HEK293 (cell line): ENCODE results near the gene GRB10.

Experiments used
- CTCF ChIA-PET: fragments of 350-600 bp; formaldehyde crosslinking; extraction: SDS; loops from one replicate; lab custom pipeline; 2021; ENCODE audit warnings: antibody characterized with exemption; lab: Yijun Ruan, JAX
- POLR2A ChIA-PET: fragments of 300-600 bp; formaldehyde crosslinking; extraction: SDS; loops from one replicate; lab custom pipeline; 2020; ENCODE audit warnings: antibody characterized with exemption, inconsistent platforms; lab: Yijun Ruan, JAX
- H3K27ac ChIP-seq: fragments of 200-500 bp; sonication (Bioruptor generic); 2 replicates; pipeline ENCODE4 v1.5.1; 2014; ENCODE audit warnings: low read depth, low read length, control low read depth, inconsistent platforms; ENCODE audit errors: extremely low read depth
- H3K36me3 ChIP-seq, 2 experiments: fragments of 200-500 bp in 1 of 2; sonication (Bioruptor generic) in 1 of 2; 1 replicate in 1 of 2; 2 replicates in 1 of 2; pipeline ENCODE4 v1.5.1; 2014 to 2017; ENCODE audit warnings: inconsistent platforms in 2 of 2, low read length in 2 of 2; ENCODE audit not compliant: control insufficient read depth in 2 of 2, insufficient read depth in 1 of 2
- H3K4me1 ChIP-seq: fragments of 200-500 bp; sonication (Bioruptor generic); 2 replicates; pipeline ENCODE4 v1.5.1; 2014; ENCODE audit warnings: mild to moderate bottlenecking, low read length, inconsistent platforms; ENCODE audit not compliant: control insufficient read depth, insufficient read depth
- H3K4me3 ChIP-seq: 2 replicates; pipeline ENCODE4 v1.5.1; 2011; ENCODE audit warnings: low read depth, mild to moderate bottlenecking, control low read depth, low read length, moderate library complexity
- H3K9me3 ChIP-seq: fragments of 200-500 bp; sonication (Bioruptor generic); 2 replicates; pipeline ENCODE4 v1.5.1; 2014; ENCODE audit warnings: low read depth, low read length, inconsistent platforms; ENCODE audit not compliant: control insufficient read depth, insufficient read depth
- HOXA7 ChIP-seq: sonication (generic); formaldehyde crosslinking; IDR thresholded peaks from 2 replicates; pipeline ENCODE4 v1.8.1; 2022; ENCODE audit warnings: missing genetic modification reagents, borderline replicate concordance
- KLF8 ChIP-seq: fragments of 450-650 bp; formaldehyde crosslinking; IDR thresholded peaks from 2 replicates; pipeline ENCODE4 v1.5.1; 2016; ENCODE audit warnings: missing biosample characterization, missing genetic modification characterization
- MYNN ChIP-seq: fragments of 450-650 bp; formaldehyde crosslinking; IDR thresholded peaks from 2 replicates; pipeline ENCODE4 v1.5.1; 2016; ENCODE audit warnings: missing biosample characterization, missing genetic modification characterization, borderline replicate concordance
- SETDB1 ChIP-seq: IDR thresholded peaks from one replicate; pipeline ENCODE4 v1.6.1; 2017; ENCODE audit warnings: mild to moderate bottlenecking, low read length, moderate library complexity, mixed read lengths; ENCODE audit not compliant: insufficient read length
- ZFP37 ChIP-seq: fragments of 450-650 bp; formaldehyde crosslinking; IDR thresholded peaks from 2 replicates; pipeline ENCODE4 v1.5.1; 2016; ENCODE audit warnings: missing biosample characterization, missing genetic modification characterization
- ZNF10 ChIP-seq: fragments of 450-650 bp; formaldehyde crosslinking; IDR thresholded peaks from 2 replicates; pipeline ENCODE4 v1.5.1; 2017; ENCODE audit warnings: missing biosample characterization, missing genetic modification characterization
- ZNF169 ChIP-seq: fragments of 450-650 bp; formaldehyde crosslinking; IDR thresholded peaks from 2 replicates; pipeline ENCODE4 v1.5.1; 2016; ENCODE audit warnings: missing biosample characterization, missing genetic modification characterization
- ZNF18 ChIP-seq: fragments of 450-650 bp; formaldehyde crosslinking; IDR thresholded peaks from 2 replicates; pipeline ENCODE4 v1.5.1; 2016; ENCODE audit warnings: missing biosample characterization, missing genetic modification characterization
- ZNF211 ChIP-seq: fragments of 450-650 bp; formaldehyde crosslinking; IDR thresholded peaks from 2 replicates; pipeline ENCODE4 v1.5.1; 2016; ENCODE audit warnings: low read depth, missing biosample characterization, missing genetic modification characterization
- ZNF311 ChIP-seq: fragments of 450-650 bp; formaldehyde crosslinking; IDR thresholded peaks from 2 replicates; pipeline ENCODE4 v1.5.1; 2017; ENCODE audit warnings: missing biosample characterization, missing genetic modification characterization, borderline replicate concordance
- ZNF324 ChIP-seq: fragments of 450-650 bp; formaldehyde crosslinking; IDR thresholded peaks from 2 replicates; pipeline ENCODE4 v1.5.1; 2016; ENCODE audit warnings: missing biosample characterization, missing genetic modification characterization
- ZNF335 ChIP-seq: fragments of 450-650 bp; formaldehyde crosslinking; conservative IDR thresholded peaks from 2 replicates; pipeline ENCODE4 v1.5.1; 2016; ENCODE audit warnings: missing biosample characterization, missing genetic modification characterization
- ZNF354C ChIP-seq: fragments of 450-650 bp; formaldehyde crosslinking; IDR thresholded peaks from 2 replicates; pipeline ENCODE4 v1.5.1; 2016; ENCODE audit warnings: missing biosample characterization, missing genetic modification characterization, low read depth, borderline replicate concordance
- ZNF37A ChIP-seq: fragments of 450-650 bp; IDR thresholded peaks from 2 replicates; pipeline ENCODE4 v1.5.1; 2018; ENCODE audit warnings: missing biosample characterization, missing genetic modification characterization
- ZNF416 ChIP-seq: fragments of 450-650 bp; formaldehyde crosslinking; IDR thresholded peaks from 2 replicates; pipeline ENCODE4 v1.5.1; 2016; ENCODE audit warnings: missing biosample characterization, missing genetic modification characterization
- ZNF610 ChIP-seq: fragments of 450-650 bp; formaldehyde crosslinking; IDR thresholded peaks from 2 replicates; pipeline ENCODE4 v1.5.1; 2016; ENCODE audit warnings: missing biosample characterization, missing genetic modification characterization, borderline replicate concordance
- ZNF639 ChIP-seq: fragments of 450-650 bp; formaldehyde crosslinking; IDR thresholded peaks from 2 replicates; pipeline ENCODE4 v1.5.1; 2016; ENCODE audit warnings: missing biosample characterization, missing genetic modification characterization
- ZNF747 ChIP-seq: fragments of 450-650 bp; formaldehyde crosslinking; IDR thresholded peaks from 2 replicates; pipeline ENCODE4 v1.5.1; 2016; ENCODE audit warnings: missing biosample characterization, missing genetic modification characterization
- ZNF843 ChIP-seq: fragments of 450-650 bp; formaldehyde crosslinking; IDR thresholded peaks from 2 replicates; pipeline ENCODE4 v1.5.1; 2016; ENCODE audit warnings: missing biosample characterization, missing genetic modification characterization
- TF ChIP-seq, protein P1 (sequence below): fragments of 450-650 bp; formaldehyde crosslinking; IDR thresholded peaks from 2 replicates; pipeline ENCODE4 v1.5.1; 2016; ENCODE audit warnings: missing biosample characterization, missing genetic modification characterization
- TF ChIP-seq, protein P2 (sequence below): fragments of 450-650 bp; IDR thresholded peaks from 2 replicates; pipeline ENCODE4 v1.5.1; 2018; ENCODE audit warnings: missing biosample characterization, mild to moderate bottlenecking, missing genetic modification characterization

Gene GRB10

GRCh38 chr7:50612704-50613103 lies 170.0 kb downstream of the GRB10 start:
- POLR2A ChIA-PET, result no interaction called here

DNA sequence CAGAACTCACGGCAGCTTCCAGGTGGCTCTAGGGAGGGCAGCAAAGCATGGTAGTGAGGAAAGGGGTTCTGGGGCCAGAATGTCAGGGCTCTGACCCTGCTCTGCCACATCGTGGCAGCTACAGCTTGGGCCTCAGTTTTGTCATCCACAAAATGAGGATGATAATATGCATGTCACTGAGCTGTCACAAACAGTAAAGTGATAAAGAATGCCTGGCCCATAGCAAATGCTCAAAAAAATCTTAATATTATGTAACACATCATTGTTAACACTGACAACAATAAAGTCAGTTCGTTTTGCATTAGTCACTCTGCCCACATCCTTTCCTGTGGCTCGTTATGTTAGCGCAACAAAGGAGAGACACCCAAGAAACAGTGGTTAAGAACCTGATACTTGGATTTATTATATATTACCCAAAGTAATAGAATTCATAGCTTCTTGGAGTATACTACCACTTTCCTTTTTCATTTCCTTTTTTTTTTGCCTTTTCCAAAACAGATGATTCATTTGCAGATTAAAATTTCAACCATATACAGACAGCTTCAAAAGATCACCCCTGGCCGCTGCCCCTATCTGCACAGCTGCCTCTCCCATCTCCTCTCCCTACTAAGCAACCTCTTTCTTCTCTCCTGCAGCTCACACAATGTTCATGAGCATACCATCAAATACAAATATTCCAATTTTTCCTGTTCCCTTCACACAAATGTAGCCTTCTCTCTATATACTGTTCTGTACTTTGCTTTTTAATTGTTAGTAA lies 172.0 kb downstream of the GRB10 start:
- CTCF ChIA-PET, result no interaction called here
- no peak overlapping the region for H3K27ac ChIP-seq
- TF ChIP-seq ZNF416 (tag by site-specific recombination) (no peak), SETDB1 (no peak), ZNF747 (no peak), ZNF211 (tag by site-specific recombination) (no peak), ZNF18 (tag by site-specific recombination) (no peak), ZNF335 (no peak), ZFP37 (tag by site-specific recombination) (no peak), ZNF639 (no peak), ZNF37A (no peak), ZNF10 (tag by site-specific recombination) (no peak), ZNF354C (no peak), ZNF324 (tag by site-specific recombination) (no peak), ZNF843 (tag by site-specific recombination) (no peak), ZNF610 (tag by site-specific recombination) (no peak), MYNN (tag by site-specific recombination) (no peak), HOXA7 (CRISPR knock-in tag) (no peak), ZNF311 (tag by site-specific recombination) (no peak)
- TF ChIP-seq, protein P1, sequence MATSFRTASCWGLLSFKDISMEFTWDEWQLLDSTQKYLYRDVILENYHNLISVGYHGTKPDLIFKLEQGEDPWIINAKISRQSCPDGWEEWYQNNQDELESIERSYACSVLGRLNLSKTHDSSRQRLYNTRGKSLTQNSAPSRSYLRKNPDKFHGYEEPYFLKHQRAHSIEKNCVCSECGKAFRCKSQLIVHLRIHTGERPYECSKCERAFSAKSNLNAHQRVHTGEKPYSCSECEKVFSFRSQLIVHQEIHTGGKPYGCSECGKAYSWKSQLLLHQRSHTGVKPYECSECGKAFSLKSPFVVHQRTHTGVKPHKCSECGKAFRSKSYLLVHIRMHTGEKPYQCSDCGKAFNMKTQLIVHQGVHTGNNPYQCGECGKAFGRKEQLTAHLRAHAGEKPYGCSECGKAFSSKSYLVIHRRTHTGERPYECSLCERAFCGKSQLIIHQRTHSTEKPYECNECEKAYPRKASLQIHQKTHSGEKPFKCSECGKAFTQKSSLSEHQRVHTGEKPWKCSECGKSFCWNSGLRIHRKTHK (tag by site-specific recombination), result no peak
- TF ChIP-seq, protein P2, sequence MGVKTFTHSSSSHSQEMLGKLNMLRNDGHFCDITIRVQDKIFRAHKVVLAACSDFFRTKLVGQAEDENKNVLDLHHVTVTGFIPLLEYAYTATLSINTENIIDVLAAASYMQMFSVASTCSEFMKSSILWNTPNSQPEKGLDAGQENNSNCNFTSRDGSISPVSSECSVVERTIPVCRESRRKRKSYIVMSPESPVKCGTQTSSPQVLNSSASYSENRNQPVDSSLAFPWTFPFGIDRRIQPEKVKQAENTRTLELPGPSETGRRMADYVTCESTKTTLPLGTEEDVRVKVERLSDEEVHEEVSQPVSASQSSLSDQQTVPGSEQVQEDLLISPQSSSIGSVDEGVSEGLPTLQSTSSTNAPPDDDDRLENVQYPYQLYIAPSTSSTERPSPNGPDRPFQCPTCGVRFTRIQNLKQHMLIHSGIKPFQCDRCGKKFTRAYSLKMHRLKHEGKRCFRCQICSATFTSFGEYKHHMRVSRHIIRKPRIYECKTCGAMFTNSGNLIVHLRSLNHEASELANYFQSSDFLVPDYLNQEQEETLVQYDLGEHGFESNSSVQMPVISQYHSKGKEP, result no peak
- H3K4me3 ChIP-seq, result no peak overlapping the region
- H3K4me1 ChIP-seq, result no peaks in the 10 kb centered on the region
- H3K36me3 ChIP-seq, result peaks cover 4 to 67% of the 10 kb centered on the region in 2 experiments; a peak in 2 of 3 replicates
- H3K9me3 ChIP-seq, result no peaks in the 10 kb centered on the region
- POLR2A ChIA-PET, result no interaction called here

More at GRCh38 chr7:50612704-50613103, 170.0 kb downstream of the GRB10 start:
- no peaks in the 10 kb centered on the region for H3K9me3 ChIP-seq
- no peak overlapping the region for H3K4me3 ChIP-seq
- CTCF ChIA-PET, result interaction anchor here (0.6 kb wide), 1 partner anchor 66 kb away, joined by 3 read pairs; no protein-coding TSS in a partner anchor
- H3K27ac ChIP-seq, result no peak overlapping the region
- peaks cover 4 to 65% of the 10 kb centered on the region in 2 experiments; a peak in 2 of 3 replicates for H3K36me3 ChIP-seq
- no peaks in the 10 kb centered on the region for H3K4me1 ChIP-seq
- TF ChIP-seq KLF8 (tag by site-specific recombination) (no peak), ZNF169 (tag by site-specific recombination) (no peak)
